Choroid plexus epithelial cell (primary cell): ENCODE measurements around the gene NMNAT1.
A peak's percentile ranks its signal among the peaks of the same experiment; 100 is the strongest.

ENCODE experiments used
- DNase-seq: peaks from one replicate; pipeline ENCODE4 v3.0.0-alpha.2; 2010; ENCODE audit warnings: low read depth
- H3K4me3 ChIP-seq: 2 replicates; pipeline ENCODE4 v1.5.1; 2011; ENCODE audit warnings: low read depth, mild to moderate bottlenecking, control low read depth, low read length, moderate library complexity
- TF ChIP-seq, protein P1 (sequence below): conservative IDR thresholded peaks from 2 replicates; pipeline ENCODE4 v1.5.1; 2011; ENCODE audit warnings: low read depth, mild to moderate bottlenecking, control low read depth, inconsistent platforms, low read length, moderate library complexity

Gene NMNAT1

DNA sequence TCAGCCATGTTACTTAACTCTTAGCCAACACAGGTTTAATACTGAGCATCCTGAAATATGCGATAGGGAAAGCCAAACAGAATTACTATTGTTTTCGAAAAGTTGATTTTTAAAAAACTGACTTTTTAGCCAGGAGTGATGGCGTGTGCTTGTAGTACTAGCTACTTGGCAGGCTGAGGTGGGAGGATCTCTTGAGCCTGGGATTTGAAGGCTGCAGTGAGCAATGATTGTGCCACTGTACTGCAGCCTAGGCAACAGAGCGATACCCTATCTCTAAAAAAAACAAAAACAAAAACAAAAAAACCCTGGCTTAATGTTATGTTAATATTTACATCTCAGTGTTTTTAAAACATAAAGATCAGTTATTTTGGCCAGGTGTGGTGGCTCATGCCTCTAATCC is 16.7 kb downstream of the NMNAT1 start:
- no peak for DNase-seq
- TF ChIP-seq, protein P1, sequence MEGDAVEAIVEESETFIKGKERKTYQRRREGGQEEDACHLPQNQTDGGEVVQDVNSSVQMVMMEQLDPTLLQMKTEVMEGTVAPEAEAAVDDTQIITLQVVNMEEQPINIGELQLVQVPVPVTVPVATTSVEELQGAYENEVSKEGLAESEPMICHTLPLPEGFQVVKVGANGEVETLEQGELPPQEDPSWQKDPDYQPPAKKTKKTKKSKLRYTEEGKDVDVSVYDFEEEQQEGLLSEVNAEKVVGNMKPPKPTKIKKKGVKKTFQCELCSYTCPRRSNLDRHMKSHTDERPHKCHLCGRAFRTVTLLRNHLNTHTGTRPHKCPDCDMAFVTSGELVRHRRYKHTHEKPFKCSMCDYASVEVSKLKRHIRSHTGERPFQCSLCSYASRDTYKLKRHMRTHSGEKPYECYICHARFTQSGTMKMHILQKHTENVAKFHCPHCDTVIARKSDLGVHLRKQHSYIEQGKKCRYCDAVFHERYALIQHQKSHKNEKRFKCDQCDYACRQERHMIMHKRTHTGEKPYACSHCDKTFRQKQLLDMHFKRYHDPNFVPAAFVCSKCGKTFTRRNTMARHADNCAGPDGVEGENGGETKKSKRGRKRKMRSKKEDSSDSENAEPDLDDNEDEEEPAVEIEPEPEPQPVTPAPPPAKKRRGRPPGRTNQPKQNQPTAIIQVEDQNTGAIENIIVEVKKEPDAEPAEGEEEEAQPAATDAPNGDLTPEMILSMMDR = no peak

DNA sequence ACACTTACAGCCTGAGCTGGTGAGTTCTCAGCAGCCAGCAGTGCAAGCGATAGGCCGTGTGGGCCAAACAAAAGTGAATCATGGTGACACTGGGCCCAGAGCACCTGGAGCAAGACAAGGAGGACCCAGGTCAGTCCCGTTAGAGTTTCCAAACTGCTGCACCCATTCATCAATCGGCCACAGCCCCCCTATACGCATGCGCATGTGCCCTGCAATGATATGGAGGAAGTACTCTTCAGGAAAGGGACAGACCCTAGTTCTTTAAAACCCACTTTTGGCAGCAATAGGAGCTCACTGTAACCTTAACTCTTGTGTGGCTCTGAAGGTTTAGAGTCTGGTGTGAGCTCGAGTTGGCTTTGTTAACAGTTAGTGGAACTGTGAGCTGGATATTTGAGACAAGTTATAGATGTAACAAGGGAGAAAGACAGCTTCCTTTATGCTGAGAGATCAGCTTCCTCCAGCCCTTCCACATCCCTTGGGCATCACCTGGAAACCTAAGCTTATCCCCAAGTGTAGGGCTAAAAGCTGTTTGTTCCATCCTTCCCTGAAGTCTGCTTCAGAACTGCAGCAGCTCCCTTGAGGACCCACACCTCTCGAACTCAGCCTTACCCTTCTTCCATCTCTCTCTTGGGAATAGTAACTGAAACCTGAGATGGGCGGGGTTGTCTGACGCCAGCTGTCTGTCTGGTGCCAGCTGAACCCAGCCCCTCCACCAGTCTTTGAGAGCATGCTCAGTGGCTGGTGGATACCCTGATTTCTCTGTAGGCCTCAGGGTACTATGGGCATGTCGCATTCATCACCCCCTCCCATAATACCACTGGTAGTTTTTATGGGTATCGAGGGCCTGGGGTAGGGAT is 17.7 kb downstream of the NMNAT1 start:
- peak; percentile 35 for DNase-seq
- H3K4me3 ChIP-seq = no peak overlapping the region

More for the DNA sequence above, 16.7 kb downstream of the NMNAT1 start:
- H3K4me3 ChIP-seq = no peak overlapping the region

DNA sequence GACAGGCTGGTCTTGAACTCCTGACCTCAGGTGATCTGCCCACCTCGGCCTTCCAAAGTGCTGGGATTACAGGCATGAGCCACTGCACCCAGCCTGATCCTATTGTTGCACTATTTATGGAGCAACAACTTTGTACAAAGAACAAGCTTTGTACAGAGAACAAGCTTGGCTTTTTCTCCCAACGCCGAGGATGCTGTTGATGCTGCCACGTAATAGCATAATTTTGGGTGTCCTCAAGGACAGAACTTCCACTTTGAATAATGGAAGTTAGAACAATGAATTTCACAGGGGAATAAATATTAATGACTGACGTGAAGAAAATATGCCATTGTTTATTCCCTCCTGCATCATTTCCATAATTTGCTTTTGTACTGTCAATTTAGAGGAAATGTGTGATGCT is 41.0 kb downstream of the NMNAT1 start:
- no peak overlapping the region for H3K4me3 ChIP-seq
- no peak for DNase-seq
- TF ChIP-seq, protein P1 = no peak

More for the DNA sequence above, 17.7 kb downstream of the NMNAT1 start:
- TF ChIP-seq, protein P1 = no peak

DNA sequence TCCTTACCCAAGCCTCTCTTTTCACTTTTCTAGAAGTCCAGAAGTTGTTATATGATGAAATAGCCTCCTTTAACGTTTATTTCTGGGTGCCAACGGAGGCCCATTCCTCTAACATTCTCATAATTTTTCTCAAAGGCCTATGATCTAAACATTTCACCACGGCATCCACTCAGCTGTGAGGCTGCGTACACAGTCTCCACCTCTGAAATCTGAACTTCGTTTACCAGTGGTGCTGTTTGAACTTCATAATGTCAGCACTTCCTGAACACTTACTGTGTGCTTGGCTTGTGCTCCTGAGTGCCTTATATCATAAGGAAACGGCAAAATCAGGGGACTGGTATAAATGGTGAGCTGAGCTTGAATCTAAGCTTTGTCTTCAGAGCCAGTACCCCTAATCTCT is 41.7 kb downstream of the NMNAT1 start:
- peak; percentile 77 for DNase-seq
- TF ChIP-seq, protein P1 = no peak
- no peak overlapping the region for H3K4me3 ChIP-seq

DNA sequence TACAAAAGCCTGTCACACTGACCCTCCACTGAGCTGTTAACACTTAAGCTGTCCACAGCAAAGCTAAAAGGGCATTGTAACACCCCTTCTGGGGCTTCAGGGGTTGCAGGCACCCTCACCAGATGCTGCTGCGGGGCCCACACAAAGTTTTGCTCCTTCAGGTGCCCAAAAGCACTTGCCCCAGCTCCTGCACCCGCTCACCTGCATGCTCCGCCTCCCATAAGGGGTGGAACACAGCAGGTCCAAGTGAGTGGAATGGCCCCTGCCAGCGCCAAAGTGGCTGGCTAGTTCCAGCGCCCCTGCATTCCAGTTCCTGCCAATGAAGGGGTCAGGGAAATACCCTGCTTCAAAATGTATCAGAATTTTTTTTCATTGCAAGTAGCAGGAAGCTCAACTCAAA is 46.5 kb downstream of the NMNAT1 start:
- DNase-seq = no peak
- no peak overlapping the region for H3K4me3 ChIP-seq
- TF ChIP-seq, protein P1 = no peak

DNA sequence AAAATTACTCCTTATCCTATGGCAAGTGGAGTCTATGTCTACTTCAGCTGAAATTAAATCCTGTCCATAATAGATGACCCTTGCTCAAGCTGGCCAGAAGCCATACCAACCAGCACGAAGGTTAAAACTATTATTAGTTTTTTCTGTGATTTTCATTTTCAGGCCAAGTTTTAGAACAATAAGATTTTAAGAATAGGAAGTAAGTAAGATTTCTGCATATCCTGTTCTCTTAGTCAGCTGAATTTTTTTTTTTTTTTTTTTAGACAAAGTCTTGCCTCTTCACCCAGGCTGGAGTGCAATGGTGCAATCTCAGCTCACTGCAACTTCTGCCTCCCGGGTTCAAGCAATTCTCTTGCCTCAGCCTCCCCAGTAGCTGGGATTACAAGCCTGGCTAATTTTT is 47.7 kb downstream of the NMNAT1 start:
- no peak overlapping the region for H3K4me3 ChIP-seq
- TF ChIP-seq, protein P1 = no peak
- no peak for DNase-seq

DNA sequence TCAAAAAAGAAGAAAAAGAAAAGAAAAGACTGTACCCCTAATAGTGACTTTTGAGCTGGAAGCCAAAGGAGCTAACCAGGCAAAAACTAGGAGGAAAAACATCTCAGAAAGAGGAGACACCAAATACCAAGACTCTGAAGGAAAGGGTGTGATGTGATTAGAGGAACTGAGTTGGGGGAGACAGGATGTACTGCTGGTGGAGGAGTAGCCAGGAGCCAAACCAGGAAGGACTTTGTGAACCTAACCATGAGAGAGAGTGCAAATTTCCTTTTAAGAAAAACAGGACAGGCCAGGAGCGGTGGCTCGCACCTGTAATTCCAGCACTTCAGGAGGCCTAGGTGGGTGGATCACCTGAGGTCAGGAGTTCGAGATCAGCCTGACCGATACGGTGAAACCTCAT is 49.6 kb downstream of the NMNAT1 start:
- TF ChIP-seq, protein P1 = no peak
- H3K4me3 ChIP-seq = no peak overlapping the region
- DNase-seq = no peak
